ENCODE data around the gene SNX32. TPM values are rescaled to one million over a fixed set of nuclear protein-coding genes. Genes with fewer than 3 reads are reported as not detected.

The SNX32 gene
- total and polyA plus RNA-seq, 2 of the 13 experiments (the other 11 are each of a cell fraction or from before 2014, with no cell fraction given): 0.09 to 0.34 TPM

DNA sequence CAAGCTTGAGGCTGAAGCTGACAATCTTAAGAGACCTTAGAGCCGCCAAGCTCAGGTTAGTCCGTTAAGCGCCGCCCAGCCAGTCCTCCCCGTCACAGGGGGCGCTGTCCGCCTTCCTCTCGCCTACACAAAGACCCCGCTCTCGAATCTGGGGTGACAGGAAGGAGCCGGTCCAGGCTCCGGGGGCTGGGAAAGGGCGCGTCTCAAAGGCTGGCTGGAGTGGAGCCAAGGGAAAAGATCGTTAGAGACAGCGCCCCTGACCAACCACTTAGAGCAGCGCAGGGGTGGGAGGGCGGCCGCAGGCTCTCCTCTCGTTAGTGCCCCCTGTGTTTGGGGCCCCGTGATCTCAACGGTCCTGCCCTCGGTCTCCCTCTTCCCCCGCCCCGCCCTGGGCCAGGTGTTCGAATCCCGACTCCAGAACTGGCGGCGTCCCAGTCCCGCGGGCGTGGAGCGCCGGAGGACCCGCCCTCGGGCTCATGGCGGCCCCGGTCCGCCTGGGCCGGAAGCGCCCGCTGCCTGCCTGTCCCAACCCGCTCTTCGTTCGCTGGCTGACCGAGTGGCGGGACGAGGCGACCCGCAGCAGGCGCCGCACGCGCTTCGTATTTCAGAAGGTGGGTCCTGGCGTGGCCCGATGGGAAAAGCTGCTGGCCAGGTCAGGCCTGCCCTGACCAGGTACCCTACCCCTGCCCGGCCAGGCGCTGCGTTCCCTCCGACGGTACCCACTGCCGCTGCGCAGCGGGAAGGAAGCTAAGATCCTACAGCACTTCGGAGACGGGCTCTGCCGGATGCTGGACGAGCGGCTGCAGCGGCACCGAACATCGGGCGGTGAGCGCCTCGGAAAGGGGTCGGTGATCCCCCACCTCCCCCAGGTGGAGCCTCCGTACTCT, 26.8 kb downstream of the SNX32 start, which contains the start of gene MUS81 (continued):
- TF ChIP-seq, protein P1, sequence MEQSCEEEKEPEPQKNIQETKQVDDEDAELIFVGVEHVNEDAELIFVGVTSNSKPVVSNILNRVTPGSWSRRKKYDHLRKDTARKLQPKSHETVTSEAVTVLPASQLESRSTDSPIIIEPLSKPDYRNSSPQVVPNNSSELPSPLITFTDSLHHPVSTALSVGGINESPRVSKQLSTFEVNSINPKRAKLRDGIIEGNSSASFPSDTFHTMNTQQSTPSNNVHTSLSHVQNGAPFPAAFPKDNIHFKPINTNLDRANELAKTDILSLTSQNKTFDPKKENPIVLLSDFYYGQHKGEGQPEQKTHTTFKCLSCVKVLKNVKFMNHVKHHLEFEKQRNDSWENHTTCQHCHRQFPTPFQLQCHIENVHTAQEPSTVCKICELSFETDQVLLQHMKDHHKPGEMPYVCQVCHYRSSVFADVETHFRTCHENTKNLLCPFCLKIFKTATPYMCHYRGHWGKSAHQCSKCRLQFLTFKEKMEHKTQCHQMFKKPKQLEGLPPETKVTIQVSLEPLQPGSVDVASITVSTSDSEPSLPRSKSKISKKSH (CRISPR knock-in tag; IDR thresholded peaks at IDR 0.05; ENCODE audit: borderline replicate concordance): no peak; the same call in 1 of the 2 replicates
- TF ChIP-seq ZBTB21 (CRISPR knock-in tag; IDR thresholded peaks at IDR 0.05): no peak
- TF ChIP-seq ZNF607 (CRISPR knock-in tag; IDR thresholded peaks at IDR 0.05; ENCODE audit: borderline replicate concordance): no peak; the same call in 1 of the 2 replicates
- TF ChIP-seq ZNF670 (CRISPR knock-in tag; IDR thresholded peaks at IDR 0.05; ENCODE audit: borderline replicate concordance): peak; percentile 71; the same call in 1 of the 2 replicates
- TF ChIP-seq ZNF253 (CRISPR knock-in tag; IDR thresholded peaks at IDR 0.05; ENCODE audit: borderline replicate concordance): no peak
- no peak for TF ChIP-seq PLRG1 (conservative IDR thresholded peaks at IDR 0.05)
- TF ChIP-seq, protein P2, sequence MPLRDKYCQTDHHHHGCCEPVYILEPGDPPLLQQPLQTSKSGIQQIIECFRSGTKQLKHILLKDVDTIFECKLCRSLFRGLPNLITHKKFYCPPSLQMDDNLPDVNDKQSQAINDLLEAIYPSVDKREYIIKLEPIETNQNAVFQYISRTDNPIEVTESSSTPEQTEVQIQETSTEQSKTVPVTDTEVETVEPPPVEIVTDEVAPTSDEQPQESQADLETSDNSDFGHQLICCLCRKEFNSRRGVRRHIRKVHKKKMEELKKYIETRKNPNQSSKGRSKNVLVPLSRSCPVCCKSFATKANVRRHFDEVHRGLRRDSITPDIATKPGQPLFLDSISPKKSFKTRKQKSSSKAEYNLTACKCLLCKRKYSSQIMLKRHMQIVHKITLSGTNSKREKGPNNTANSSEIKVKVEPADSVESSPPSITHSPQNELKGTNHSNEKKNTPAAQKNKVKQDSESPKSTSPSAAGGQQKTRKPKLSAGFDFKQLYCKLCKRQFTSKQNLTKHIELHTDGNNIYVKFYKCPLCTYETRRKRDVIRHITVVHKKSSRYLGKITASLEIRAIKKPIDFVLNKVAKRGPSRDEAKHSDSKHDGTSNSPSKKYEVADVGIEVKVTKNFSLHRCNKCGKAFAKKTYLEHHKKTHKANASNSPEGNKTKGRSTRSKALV (CRISPR knock-in tag; IDR thresholded peaks at IDR 0.05): peak; percentile 77
- TF ChIP-seq, protein P3, sequence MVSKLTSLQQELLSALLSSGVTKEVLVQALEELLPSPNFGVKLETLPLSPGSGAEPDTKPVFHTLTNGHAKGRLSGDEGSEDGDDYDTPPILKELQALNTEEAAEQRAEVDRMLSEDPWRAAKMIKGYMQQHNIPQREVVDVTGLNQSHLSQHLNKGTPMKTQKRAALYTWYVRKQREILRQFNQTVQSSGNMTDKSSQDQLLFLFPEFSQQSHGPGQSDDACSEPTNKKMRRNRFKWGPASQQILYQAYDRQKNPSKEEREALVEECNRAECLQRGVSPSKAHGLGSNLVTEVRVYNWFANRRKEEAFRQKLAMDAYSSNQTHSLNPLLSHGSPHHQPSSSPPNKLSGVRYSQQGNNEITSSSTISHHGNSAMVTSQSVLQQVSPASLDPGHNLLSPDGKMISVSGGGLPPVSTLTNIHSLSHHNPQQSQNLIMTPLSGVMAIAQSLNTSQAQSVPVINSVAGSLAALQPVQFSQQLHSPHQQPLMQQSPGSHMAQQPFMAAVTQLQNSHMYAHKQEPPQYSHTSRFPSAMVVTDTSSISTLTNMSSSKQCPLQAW (CRISPR knock-in tag; IDR thresholded peaks at IDR 0.05): peak; percentile 37; the same call in 1 of the 2 replicates
- TF ChIP-seq ZGPAT (CRISPR knock-in tag; IDR thresholded peaks at IDR 0.05): peak; percentile 82
- TF ChIP-seq RFX1 (IDR thresholded peaks at IDR 0.05): no peak
- TF ChIP-seq ZNF451 (CRISPR knock-in tag; IDR thresholded peaks at IDR 0.05): no peak
- TF ChIP-seq, protein P4, sequence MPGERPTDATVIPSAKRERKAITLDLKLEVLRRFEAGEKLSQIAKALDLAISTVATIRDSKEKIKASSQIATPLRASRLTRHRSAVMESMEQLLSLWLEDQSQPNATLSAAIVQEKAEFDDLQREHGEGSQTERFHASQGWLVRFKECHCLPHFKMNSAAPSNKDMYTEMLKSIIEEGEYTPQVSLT (CRISPR knock-in tag; IDR thresholded peaks at IDR 0.05; ENCODE audit: borderline replicate concordance, low read depth): no peak
- no peak for TF ChIP-seq ARHGAP35 (CRISPR knock-in tag; IDR thresholded peaks at IDR 0.05; ENCODE audit: borderline replicate concordance)
- TF ChIP-seq, protein P5, sequence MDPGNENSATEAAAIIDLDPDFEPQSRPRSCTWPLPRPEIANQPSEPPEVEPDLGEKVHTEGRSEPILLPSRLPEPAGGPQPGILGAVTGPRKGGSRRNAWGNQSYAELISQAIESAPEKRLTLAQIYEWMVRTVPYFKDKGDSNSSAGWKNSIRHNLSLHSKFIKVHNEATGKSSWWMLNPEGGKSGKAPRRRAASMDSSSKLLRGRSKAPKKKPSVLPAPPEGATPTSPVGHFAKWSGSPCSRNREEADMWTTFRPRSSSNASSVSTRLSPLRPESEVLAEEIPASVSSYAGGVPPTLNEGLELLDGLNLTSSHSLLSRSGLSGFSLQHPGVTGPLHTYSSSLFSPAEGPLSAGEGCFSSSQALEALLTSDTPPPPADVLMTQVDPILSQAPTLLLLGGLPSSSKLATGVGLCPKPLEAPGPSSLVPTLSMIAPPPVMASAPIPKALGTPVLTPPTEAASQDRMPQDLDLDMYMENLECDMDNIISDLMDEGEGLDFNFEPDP (CRISPR knock-in tag; conservative IDR thresholded peaks at IDR 0.05): 0 out of 2 replicates have a peak, but pooled peaks have one; percentile 55
- TF ChIP-seq SRY (CRISPR knock-in tag; IDR thresholded peaks at IDR 0.05): peak; percentile 76; the same call in 1 of the 2 replicates
- TF ChIP-seq DR1 (CRISPR knock-in tag; IDR thresholded peaks at IDR 0.05): peak; percentile 70; the same call in 1 of the 2 replicates
- no peak for TF ChIP-seq NR2F1 (CRISPR knock-in tag; IDR thresholded peaks at IDR 0.05)
- TF ChIP-seq HMG20B (CRISPR knock-in tag; conservative IDR thresholded peaks at IDR 0.05): 0 out of 2 replicates have a peak, but pooled peaks have one; percentile 47
- TF ChIP-seq ZNF589 (CRISPR knock-in tag; conservative IDR thresholded peaks at IDR 0.05): no peak
- peak; percentile 75 for TF ChIP-seq NFYB (CRISPR knock-in tag; IDR thresholded peaks at IDR 0.05)
